Measurements from ENCODE around the gene CDK5RAP3.

CDK5RAP3 gene

GRCh38 chr17:47928415-47928814 is 42.5 kb upstream of the CDK5RAP3 start:
- ChIA-PET POLR2A (interaction anchor here (1.2 kb wide), 1 partner anchor 33 kb away, joined by 3 read pairs; the partner anchor contains the start of gene SP2), CTCF (interaction anchor here (0.7 to 1.0 kb wide), 4 partner anchors 18 to 89 kb away, joined by 3 to 4 read pairs (median 4); partner anchors contain the start of gene CDK5RAP3)
- H3K4me3 ChIP-seq (ENCODE audit: low read depth, low read length): no peak overlapping the region
- H3K4me1 ChIP-seq (ENCODE audit: control insufficient read depth, insufficient read depth, low read length): no peaks in the 10 kb centered on the region
- H3K9me3 ChIP-seq (ENCODE audit: control insufficient read depth, insufficient read depth, low read depth, low read length): no peaks in the 10 kb centered on the region
- H3K27ac ChIP-seq (ENCODE audit: extremely low read depth, low read depth, low read length): no peak overlapping the region
- peaks cover 28 to 67% of the 10 kb centered on the region in 2 experiments; a peak in 2 of 3 replicates for H3K36me3 ChIP-seq (ENCODE audit: control insufficient read depth in 2 of 2, insufficient read depth in 1 of 2, low read length in 2 of 2)
- TF ChIP-seq ZFHX2 (tag by site-specific recombination; conservative IDR thresholded peaks at IDR 0.05) (no peak), ZNF24 (tag by site-specific recombination; IDR thresholded peaks at IDR 0.05) (no peak), PRDM10 (tag by site-specific recombination; IDR thresholded peaks at IDR 0.05) (no peak), ZNF391 (tag by site-specific recombination; IDR thresholded peaks at IDR 0.05; ENCODE audit: borderline replicate concordance, low read depth) (no peak), ZBTB11 (tag by site-specific recombination; conservative IDR thresholded peaks at IDR 0.05; ENCODE audit: low read depth) (no peak), KLF17 (tag by site-specific recombination; IDR thresholded peaks at IDR 0.05) (no peak), ZNF513 (tag by site-specific recombination; IDR thresholded peaks at IDR 0.05) (no peak), KLF9 (tag by site-specific recombination; IDR thresholded peaks at IDR 0.05; ENCODE audit: low read depth) (no peak), ZSCAN16 (tag by site-specific recombination; IDR thresholded peaks at IDR 0.05) (no peak), BCL6B (tag by site-specific recombination; IDR thresholded peaks at IDR 0.05) (no peak), PRDM2 (tag by site-specific recombination; IDR thresholded peaks at IDR 0.05; ENCODE audit: borderline replicate concordance) (no peak), MZF1 (tag by site-specific recombination; IDR thresholded peaks at IDR 0.05; ENCODE audit: borderline replicate concordance) (no peak), ZNF155 (tag by site-specific recombination; IDR thresholded peaks at IDR 0.05) (no peak), ZNF558 (tag by site-specific recombination; IDR thresholded peaks at IDR 0.05) (no peak), TCF7L2 (IDR thresholded peaks at IDR 0.05; ENCODE audit: borderline replicate concordance, low read depth, low read length) (no peak), ZNF140 (tag by site-specific recombination; IDR thresholded peaks at IDR 0.05) (no peak), ZNF202 (tag by site-specific recombination; IDR thresholded peaks at IDR 0.05; ENCODE audit: borderline replicate concordance) (no peak), HIC1 (tag by site-specific recombination; IDR thresholded peaks at IDR 0.05) (no peak)
